Right lobe of liver (tissue), 4 donors: Measurements from ENCODE around the gene ODF2L.

ENCODE experiments used
- POLR2A ChIP-seq: fragments of 450-650 bp; IDR thresholded peaks from one replicate; pipeline ENCODE4 v1.6.1; 2017; ENCODE audit warnings: antibody characterized with exemption, mild to moderate bottlenecking
- TF ChIP-seq, protein P1 (sequence below), 4 donors: fragments of 200-600 bp in 3 of 4; fragments of 450-650 bp in 1 of 4; IDR thresholded peaks; one replicate each; pipeline versions ENCODE4 v1.5.1 to v1.8.0; 2016 to 2022; ENCODE audit warnings: antibody characterized with exemption in 4 of 4, mild to moderate bottlenecking in 2 of 4
- donor health status: DM: no; HTN: no; CAD: no.
- donor health status: DM: no; HTN: no; CAD: no.
- donor health status: DM: no; HTN: yes; CAD: no.

DNA sequence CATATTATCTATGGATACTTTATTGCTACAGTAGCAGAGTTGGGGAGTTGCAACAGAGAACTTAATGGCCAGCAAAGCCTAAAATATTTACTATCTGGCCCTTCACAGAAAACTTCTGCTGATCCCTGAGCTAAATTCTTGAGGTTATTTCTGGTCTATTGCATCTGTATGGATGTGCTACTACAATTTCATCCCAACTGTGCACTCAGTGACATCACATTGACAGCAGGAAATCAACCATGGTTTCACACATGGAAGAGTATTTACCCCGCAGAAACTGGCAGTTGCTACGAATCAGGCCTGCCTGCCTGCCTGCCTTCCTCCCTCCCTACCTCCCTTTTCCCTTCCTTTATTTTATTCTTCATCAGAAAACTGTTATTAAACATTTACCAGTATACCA lies 39.9 kb upstream of the ODF2L start:
- TF ChIP-seq, protein P1, sequence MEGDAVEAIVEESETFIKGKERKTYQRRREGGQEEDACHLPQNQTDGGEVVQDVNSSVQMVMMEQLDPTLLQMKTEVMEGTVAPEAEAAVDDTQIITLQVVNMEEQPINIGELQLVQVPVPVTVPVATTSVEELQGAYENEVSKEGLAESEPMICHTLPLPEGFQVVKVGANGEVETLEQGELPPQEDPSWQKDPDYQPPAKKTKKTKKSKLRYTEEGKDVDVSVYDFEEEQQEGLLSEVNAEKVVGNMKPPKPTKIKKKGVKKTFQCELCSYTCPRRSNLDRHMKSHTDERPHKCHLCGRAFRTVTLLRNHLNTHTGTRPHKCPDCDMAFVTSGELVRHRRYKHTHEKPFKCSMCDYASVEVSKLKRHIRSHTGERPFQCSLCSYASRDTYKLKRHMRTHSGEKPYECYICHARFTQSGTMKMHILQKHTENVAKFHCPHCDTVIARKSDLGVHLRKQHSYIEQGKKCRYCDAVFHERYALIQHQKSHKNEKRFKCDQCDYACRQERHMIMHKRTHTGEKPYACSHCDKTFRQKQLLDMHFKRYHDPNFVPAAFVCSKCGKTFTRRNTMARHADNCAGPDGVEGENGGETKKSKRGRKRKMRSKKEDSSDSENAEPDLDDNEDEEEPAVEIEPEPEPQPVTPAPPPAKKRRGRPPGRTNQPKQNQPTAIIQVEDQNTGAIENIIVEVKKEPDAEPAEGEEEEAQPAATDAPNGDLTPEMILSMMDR (IDR thresholded peaks at IDR 0.05): no peak
- TF ChIP-seq POLR2A: no peak
